ENCODE measurements around the gene KIF7.

DNA sequence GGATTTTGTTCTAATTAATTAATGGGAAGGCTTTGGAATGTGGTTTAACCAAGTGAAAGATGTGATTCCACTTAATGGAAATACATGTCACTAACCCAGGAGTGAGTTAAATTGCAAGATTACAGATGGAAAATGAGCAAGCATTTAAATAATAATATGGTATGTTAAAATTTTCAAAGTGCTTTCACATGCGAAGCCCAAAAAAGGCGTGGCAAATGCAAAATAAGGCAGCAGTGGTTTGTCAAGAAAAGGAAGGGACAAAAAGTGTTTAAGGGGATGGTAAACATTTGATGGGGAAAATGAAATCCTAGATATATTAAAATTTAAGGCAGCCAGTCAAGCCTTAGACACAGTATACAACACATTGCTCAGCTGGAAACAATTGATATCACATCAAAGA lies 77.1 kb downstream of the KIF7 start:
- TF ChIP-seq, protein P1, sequence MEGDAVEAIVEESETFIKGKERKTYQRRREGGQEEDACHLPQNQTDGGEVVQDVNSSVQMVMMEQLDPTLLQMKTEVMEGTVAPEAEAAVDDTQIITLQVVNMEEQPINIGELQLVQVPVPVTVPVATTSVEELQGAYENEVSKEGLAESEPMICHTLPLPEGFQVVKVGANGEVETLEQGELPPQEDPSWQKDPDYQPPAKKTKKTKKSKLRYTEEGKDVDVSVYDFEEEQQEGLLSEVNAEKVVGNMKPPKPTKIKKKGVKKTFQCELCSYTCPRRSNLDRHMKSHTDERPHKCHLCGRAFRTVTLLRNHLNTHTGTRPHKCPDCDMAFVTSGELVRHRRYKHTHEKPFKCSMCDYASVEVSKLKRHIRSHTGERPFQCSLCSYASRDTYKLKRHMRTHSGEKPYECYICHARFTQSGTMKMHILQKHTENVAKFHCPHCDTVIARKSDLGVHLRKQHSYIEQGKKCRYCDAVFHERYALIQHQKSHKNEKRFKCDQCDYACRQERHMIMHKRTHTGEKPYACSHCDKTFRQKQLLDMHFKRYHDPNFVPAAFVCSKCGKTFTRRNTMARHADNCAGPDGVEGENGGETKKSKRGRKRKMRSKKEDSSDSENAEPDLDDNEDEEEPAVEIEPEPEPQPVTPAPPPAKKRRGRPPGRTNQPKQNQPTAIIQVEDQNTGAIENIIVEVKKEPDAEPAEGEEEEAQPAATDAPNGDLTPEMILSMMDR (IDR thresholded peaks at IDR 0.05), result no peak
- TF ChIP-seq EZH2phosphoT487 (IDR thresholded peaks at IDR 0.05), result no peak
